ENCODE results near the gene AGAP2. TPM values are rescaled to one million over a fixed set of nuclear protein-coding genes. Genes with fewer than 3 reads are reported as not detected.

The AGAP2 gene
- total RNA-seq, 2 donors from 2014 or later: 0.75 to 4.8 TPM

DNA sequence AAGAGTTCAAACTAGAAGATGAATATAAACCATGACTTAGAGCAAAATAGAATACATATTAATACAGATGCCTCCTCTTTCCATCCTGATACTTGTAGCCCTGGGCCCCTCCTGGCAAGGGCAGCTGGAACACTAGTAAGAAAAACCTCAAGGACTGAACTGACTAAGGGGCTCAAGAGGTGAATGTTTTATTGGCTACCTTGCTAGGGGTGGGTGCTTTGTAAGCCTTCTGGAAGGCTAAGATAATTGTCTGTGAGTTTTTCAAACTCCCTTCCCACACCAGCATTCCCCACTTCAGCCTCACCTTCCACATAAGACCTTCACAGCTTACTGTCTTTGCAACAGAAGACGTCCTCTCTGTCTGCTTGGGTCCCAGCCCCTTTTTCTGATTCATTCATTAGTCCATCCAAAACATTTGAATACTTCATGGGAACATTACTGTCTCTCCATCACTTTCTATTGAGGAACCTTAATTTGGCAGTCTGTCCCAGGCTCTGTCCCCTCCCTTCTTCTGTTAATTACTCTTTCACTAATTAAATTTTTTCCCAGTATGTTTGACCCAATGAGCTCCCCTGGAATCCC, 15.3 kb upstream of the AGAP2 start:
- no peak overlapping the region for H3K27ac ChIP-seq
- TF ChIP-seq, protein P1, sequence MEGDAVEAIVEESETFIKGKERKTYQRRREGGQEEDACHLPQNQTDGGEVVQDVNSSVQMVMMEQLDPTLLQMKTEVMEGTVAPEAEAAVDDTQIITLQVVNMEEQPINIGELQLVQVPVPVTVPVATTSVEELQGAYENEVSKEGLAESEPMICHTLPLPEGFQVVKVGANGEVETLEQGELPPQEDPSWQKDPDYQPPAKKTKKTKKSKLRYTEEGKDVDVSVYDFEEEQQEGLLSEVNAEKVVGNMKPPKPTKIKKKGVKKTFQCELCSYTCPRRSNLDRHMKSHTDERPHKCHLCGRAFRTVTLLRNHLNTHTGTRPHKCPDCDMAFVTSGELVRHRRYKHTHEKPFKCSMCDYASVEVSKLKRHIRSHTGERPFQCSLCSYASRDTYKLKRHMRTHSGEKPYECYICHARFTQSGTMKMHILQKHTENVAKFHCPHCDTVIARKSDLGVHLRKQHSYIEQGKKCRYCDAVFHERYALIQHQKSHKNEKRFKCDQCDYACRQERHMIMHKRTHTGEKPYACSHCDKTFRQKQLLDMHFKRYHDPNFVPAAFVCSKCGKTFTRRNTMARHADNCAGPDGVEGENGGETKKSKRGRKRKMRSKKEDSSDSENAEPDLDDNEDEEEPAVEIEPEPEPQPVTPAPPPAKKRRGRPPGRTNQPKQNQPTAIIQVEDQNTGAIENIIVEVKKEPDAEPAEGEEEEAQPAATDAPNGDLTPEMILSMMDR (IDR thresholded peaks at IDR 0.05): no peak
- peaks cover 24% of the 10 kb centered on the region for H3K36me3 ChIP-seq
- no peaks in the 10 kb centered on the region for H3K27me3 ChIP-seq
- DNase-seq (ENCODE audit: low spot score): no peak
- peaks cover 0 to 36% of the 10 kb centered on the region in 2 donors for H3K4me1 ChIP-seq
- H3K4me3 ChIP-seq: no peak overlapping the region
- H3K9me3 ChIP-seq: no peaks in the 10 kb centered on the region

DNA sequence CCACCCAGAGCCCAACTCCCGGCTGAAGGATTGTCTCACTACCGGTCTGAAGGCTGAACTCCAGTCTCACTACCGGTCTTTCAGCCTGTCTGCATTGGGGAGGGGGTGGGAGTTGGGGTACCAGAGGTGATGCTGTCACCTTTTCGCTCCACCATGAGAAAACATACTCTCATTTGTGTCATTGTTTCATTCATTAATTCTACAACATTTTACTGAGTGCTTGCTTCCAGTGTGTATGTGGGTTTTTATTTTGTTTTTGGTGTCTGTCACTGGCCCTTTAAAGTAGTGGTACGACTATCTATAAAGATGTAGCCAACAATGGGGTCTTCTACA, 14.1 kb upstream of the AGAP2 start:
- peak overlapping the region; percentile 92 to 93 for H3K27ac ChIP-seq
- peak overlapping the region; percentile 16 to 77 for H3K4me3 ChIP-seq
- peaks cover 0 to 36% of the 10 kb centered on the region in 2 donors for H3K4me1 ChIP-seq
- H3K27me3 ChIP-seq: no peaks in the 10 kb centered on the region
- no peak for DNase-seq (ENCODE audit: low spot score)
- no peaks in the 10 kb centered on the region for H3K9me3 ChIP-seq
- TF ChIP-seq, protein P1 (IDR thresholded peaks at IDR 0.05): no peak
- peaks cover 26% of the 10 kb centered on the region for H3K36me3 ChIP-seq

DNA sequence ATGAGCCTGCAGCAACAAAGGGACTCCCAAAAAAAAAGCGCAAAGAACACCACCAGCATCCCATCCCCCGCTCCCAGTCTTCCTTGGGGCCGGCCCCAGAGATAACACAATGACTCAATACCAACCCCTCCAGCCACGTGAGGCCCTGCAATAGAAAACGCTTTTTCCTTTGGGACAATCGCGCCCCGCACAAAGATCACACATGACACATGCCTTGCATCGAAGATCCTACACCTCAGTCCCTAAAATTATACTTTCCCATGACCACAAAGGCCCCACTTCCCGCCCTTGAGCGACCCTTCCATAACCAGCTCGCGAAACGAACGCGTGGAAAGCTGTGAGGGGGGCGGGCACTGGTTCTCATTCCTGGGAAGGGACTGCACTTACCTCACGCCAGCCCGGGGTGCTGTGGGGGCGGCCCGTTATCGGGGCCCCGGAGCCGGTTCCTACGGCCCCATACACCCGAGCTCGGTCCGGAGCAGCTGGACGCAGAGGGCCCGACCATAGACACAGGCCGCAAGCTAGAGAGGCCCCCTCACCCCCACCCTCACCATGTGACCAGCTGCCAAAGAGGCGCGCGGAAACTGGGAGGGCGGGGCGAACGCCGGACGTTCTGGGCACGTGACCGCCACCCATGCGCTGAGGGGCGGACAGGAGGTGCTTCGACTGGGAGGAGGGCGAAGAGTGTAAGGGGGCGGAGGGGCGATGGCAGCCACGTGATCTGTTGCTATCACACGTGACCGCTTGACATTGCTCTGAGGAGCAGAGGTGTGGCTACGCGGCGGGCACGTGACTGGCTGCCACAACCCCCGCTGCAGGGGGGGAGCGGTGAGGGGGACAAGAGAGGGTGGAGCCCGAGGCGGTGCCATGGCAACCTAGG, 13.5 kb upstream of the AGAP2 start, which contains the start of gene CDK4:
TSS of gene CDK4 (minus strand) at position 523 of the 880 bp plus-strand sequence. CDS start 593 bp downstream, outside the sequence.
- H3K27ac ChIP-seq: peak within 1 kb of the TSS; percentile 92 to 93
- no peaks in the 10 kb centered on the region for H3K27me3 ChIP-seq
- H3K9me3 ChIP-seq: no peaks in the 10 kb centered on the region
- peak within 1 kb of the TSS; percentile 66 to 77 for H3K4me3 ChIP-seq
- H3K4me1 ChIP-seq: peaks cover 0 to 36% of the 10 kb centered on the region in 2 donors
- peaks cover 33% of the 10 kb centered on the region for H3K36me3 ChIP-seq
- TF ChIP-seq, protein P1 (IDR thresholded peaks at IDR 0.05): no peak
- DNase-seq (ENCODE audit: low spot score): peak; percentile 100

DNA sequence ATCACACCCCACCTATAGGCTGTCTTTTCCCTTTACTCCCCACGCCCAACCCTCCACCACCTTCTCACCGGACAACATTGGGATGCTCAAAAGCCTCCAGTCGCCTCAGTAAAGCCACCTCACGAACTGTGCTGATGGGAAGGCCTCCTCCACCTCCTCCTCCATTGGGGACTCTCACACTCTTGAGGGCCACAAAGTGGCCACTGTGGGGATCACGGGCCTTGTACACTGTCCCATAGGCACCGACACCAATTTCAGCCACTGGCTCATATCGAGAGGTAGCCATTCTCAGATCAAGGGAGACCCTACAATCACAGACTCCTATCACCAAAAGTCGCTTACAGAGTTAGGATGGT, 12.9 kb upstream of the AGAP2 start:
- TF ChIP-seq, protein P1 (IDR thresholded peaks at IDR 0.05): no peak
- Histone ChIP-seq H3K4me3 (peak overlapping the region; percentile 66 to 77), H3K4me1 (peaks cover 0 to 32% of the 10 kb centered on the region in 2 donors), H3K9me3 (no peaks in the 10 kb centered on the region), H3K36me3 (peaks cover 39% of the 10 kb centered on the region), H3K27me3 (no peaks in the 10 kb centered on the region), H3K27ac (peak overlapping the region; percentile 92 to 93)
- no peak for DNase-seq (ENCODE audit: low spot score)

DNA sequence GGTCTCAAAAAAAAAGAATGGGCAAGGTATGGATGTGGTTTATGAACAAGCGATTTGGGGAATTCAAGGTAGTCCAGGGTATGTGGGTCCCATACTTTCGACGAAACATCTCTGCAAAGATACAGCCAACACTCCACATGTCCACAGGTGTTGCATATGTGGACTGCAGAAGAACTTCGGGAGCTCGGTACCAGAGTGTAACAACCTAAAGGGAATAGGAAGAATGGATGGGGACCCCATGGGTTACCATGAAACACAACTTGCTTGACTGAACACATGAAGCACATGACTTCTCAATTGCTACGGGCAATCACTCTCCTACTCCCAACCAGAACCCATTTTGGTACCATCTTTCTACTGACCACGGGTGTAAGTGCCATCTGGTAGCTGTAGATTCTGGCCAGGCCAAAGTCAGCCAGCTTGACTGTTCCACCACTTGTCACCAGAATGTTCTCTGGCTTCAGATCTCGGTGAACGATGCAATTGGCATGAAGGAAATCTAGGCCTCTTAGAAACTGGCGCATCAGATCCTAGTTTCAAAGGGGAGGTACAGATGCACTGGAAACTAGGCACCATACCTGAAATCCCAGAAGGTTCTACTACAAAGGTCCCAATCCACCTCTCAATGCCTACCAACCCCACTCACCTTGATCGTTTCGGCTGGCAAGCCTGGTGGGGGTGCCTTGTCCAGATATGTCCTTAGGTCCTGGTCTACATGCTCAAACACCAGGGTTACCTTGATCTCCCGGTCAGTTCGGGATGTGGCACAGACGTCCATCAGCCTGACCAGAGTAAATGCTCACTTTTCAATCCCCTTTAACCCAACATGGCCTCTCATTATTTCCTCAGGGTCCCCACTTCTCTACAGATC, 12.3 kb upstream of the AGAP2 start:
- Histone ChIP-seq H3K9me3 (no peaks in the 10 kb centered on the region), H3K36me3 (peaks cover 40% of the 10 kb centered on the region), H3K4me1 (peaks cover 0 to 32% of the 10 kb centered on the region in 2 donors), H3K27ac (peak overlapping the region; percentile 92 to 93), H3K27me3 (no peaks in the 10 kb centered on the region), H3K4me3 (peak overlapping the region; percentile 66 to 77)
- TF ChIP-seq, protein P1 (IDR thresholded peaks at IDR 0.05): no peak
- no peak for DNase-seq (ENCODE audit: low spot score)
